NB4 (cell line): ENCODE results near the gene ANTXR1.

Experiments used
- MYC ChIP-seq: IDR thresholded peaks from 2 replicates; pipeline ENCODE4 v1.6.1; 2011; ENCODE audit warnings: low read depth, low read length
- POLR2A ChIP-seq: IDR thresholded peaks from 2 replicates; pipeline ENCODE4 v1.6.1; 2011; ENCODE audit warnings: mild to moderate bottlenecking; ENCODE audit not compliant: insufficient read length; ENCODE audit errors: extremely low read depth
- TF ChIP-seq, protein P1 (sequence below): IDR thresholded peaks from one replicate; pipeline ENCODE4 v1.5.1; 2012; ENCODE audit warnings: low read depth, low read length

DNA sequence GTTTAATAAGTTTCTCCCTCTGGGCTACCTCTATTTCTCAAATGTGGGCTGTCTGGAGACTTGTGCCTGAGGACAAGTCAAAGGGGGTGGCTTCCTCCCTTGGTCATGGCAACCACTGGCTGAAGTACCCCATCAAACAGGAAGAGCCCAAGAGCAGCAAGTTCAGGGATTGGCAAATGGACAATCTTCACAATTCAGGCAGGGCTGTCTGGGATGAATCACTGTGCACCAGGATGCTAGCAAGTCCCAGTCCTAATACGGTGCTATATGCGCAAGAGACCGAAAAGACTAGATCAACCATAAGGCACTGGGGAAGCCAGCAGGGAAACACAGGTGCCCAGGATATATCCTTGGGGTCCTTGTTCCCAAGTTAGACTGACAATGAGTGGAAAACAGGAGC, 75.5 kb downstream of the ANTXR1 start:
- TF ChIP-seq, protein P1, sequence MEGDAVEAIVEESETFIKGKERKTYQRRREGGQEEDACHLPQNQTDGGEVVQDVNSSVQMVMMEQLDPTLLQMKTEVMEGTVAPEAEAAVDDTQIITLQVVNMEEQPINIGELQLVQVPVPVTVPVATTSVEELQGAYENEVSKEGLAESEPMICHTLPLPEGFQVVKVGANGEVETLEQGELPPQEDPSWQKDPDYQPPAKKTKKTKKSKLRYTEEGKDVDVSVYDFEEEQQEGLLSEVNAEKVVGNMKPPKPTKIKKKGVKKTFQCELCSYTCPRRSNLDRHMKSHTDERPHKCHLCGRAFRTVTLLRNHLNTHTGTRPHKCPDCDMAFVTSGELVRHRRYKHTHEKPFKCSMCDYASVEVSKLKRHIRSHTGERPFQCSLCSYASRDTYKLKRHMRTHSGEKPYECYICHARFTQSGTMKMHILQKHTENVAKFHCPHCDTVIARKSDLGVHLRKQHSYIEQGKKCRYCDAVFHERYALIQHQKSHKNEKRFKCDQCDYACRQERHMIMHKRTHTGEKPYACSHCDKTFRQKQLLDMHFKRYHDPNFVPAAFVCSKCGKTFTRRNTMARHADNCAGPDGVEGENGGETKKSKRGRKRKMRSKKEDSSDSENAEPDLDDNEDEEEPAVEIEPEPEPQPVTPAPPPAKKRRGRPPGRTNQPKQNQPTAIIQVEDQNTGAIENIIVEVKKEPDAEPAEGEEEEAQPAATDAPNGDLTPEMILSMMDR, result no peak
- TF ChIP-seq MYC, result no peak
- no peak for TF ChIP-seq POLR2A
